Measurements from ENCODE around the gene EPS15. TPM values are rescaled to one million over a fixed set of nuclear protein-coding genes. Genes with fewer than 3 reads are reported as not detected.
"Not testable (repeated sequence)": the region's sequence is repeated elsewhere in the genome, so short reads cannot be mapped to it uniquely, and the experiment has no call there.

EPS15 gene
- total RNA-seq, 2 experiments from 2014 or later = 75.7 to 77.1 TPM

- Mint-ChIP-seq H3K27ac (no peak overlapping the region), H3K36me3 (peaks cover 32% of the 10 kb centered on the region), H3K9me3 (no peaks in the 10 kb centered on the region), H3K4me1 (peaks cover 3% of the 10 kb centered on the region), H3K27me3 (no peaks in the 10 kb centered on the region), H3K4me3 (no peak overlapping the region)
- ATAC-seq (ENCODE audit: low read depth) (no peak), DNase-seq (no peak)
- POLR2A ChIA-PET = no interaction called here
Measured at GRCh38 chr1:51463561-51463960, 55.5 kb downstream of the EPS15 start.

- H3K27me3 Mint-ChIP-seq; DNase-seq; H3K27ac Mint-ChIP-seq; POLR2A ChIA-PET; ATAC-seq (ENCODE audit: low read depth); H3K4me1 Mint-ChIP-seq; H3K4me3 Mint-ChIP-seq; H3K9me3 Mint-ChIP-seq: not testable (repeated sequence)
- H3K36me3 Mint-ChIP-seq = peaks cover 38% of the 10 kb centered on the region
Measured at GRCh38 chr1:51462289-51462688, 56.8 kb downstream of the EPS15 start.

- H3K27me3 Mint-ChIP-seq = no peaks in the 10 kb centered on the region
- no peaks in the 10 kb centered on the region for H3K9me3 Mint-ChIP-seq
- H3K4me3 Mint-ChIP-seq = no peak overlapping the region
- DNase-seq = no peak
- POLR2A ChIA-PET = no interaction called here
- H3K4me1 Mint-ChIP-seq = peaks cover 1% of the 10 kb centered on the region
- ATAC-seq (ENCODE audit: low read depth) = no peak
- H3K27ac Mint-ChIP-seq = no peak overlapping the region
- peaks cover 24% of the 10 kb centered on the region for H3K36me3 Mint-ChIP-seq
Measured at GRCh38 chr1:51454554-51454953, 64.5 kb downstream of the EPS15 start.

DNA sequence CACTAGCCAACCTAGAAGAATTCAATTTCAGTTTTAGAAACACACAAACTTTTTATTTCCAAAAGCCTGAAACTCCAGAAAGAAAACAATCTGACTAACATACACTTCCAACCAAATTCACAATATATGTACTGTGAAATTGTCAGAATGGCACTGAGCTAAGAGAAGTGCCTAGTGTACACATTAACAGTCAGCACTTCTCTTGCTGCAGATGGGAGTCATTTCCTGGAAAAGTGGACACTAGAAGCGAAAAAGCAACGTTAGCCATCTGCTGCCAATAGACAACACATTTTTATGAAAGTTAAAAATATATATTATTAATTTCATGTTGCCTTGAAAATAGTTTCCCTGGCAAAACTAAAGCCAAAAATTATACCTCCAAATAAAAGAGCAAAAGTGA, 66.1 kb downstream of the EPS15 start:
- Mint-ChIP-seq H3K4me3 (no peak overlapping the region), H3K27me3 (no peaks in the 10 kb centered on the region), H3K27ac (no peak overlapping the region), H3K36me3 (peaks cover 25% of the 10 kb centered on the region), H3K9me3 (no peaks in the 10 kb centered on the region), H3K4me1 (peaks cover 1% of the 10 kb centered on the region)
- POLR2A ChIA-PET = no interaction called here
- DNase-seq = no peak
- no peak for ATAC-seq (ENCODE audit: low read depth)

- H3K9me3 Mint-ChIP-seq; H3K4me1 Mint-ChIP-seq; H3K27ac Mint-ChIP-seq; POLR2A ChIA-PET; H3K4me3 Mint-ChIP-seq; ATAC-seq (ENCODE audit: low read depth); H3K27me3 Mint-ChIP-seq; DNase-seq: not testable (repeated sequence)
- H3K36me3 Mint-ChIP-seq = peaks cover 27% of the 10 kb centered on the region
Measured at GRCh38 chr1:51448844-51449454, 70.1 kb downstream of the EPS15 start.

GRCh38 chr1:51445351-51446090, 73.5 kb downstream of the EPS15 start:
- H3K4me1 Mint-ChIP-seq = peaks cover 10% of the 10 kb centered on the region
- H3K27me3 Mint-ChIP-seq = no peaks in the 10 kb centered on the region
- H3K36me3 Mint-ChIP-seq = peaks cover 35% of the 10 kb centered on the region
- POLR2A ChIA-PET = no interaction called here
- DNase-seq (no peak), ATAC-seq (ENCODE audit: low read depth) (no peak)
- no peak overlapping the region for H3K4me3 Mint-ChIP-seq
- H3K27ac Mint-ChIP-seq = no peak overlapping the region
- no peaks in the 10 kb centered on the region for H3K9me3 Mint-ChIP-seq

DNA sequence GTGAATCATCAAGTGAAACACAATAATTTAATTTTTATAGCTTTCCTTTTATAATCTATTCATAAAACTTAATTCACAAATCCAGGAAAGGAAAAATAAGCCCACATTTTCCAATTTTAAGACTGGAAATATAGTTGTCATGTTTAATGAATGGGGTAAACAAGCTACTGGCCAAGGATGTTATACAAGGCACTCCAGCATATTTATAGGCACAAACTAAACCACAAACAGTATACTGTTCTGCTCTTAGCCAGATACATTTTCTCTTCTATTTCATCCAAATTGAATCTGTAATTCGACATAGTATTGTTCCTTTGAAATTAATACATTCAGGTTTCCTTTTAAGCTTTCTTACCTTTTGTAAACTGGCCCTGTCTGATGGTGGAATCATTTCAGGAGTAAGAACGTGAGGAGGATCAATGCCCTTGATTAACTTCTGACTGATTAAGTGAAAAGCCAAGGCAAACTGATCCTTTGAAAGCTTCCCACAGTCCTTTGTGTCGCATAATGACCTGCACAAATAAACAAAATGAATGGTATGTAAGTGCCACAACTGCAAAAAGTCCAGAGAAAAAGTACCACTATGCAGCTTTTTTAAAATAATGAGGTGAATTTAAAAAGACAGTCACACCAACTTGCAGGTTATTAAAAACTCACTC, 74.4 kb downstream of the EPS15 start:
- no peaks in the 10 kb centered on the region for H3K27me3 Mint-ChIP-seq
- H3K4me1 Mint-ChIP-seq = peaks cover 11% of the 10 kb centered on the region
- H3K9me3 Mint-ChIP-seq = no peaks in the 10 kb centered on the region
- DNase-seq = no peak
- POLR2A ChIA-PET = no interaction called here
- ATAC-seq (ENCODE audit: low read depth) = no peak
- H3K36me3 Mint-ChIP-seq = peaks cover 39% of the 10 kb centered on the region
- H3K27ac Mint-ChIP-seq = no peak overlapping the region
- no peak overlapping the region for H3K4me3 Mint-ChIP-seq

- Mint-ChIP-seq H3K27ac (no peak overlapping the region), H3K4me3 (no peak overlapping the region), H3K27me3 (no peaks in the 10 kb centered on the region), H3K36me3 (peaks cover 40% of the 10 kb centered on the region), H3K4me1 (peaks cover 14% of the 10 kb centered on the region), H3K9me3 (no peaks in the 10 kb centered on the region)
- no peak for DNase-seq
- POLR2A ChIA-PET = no interaction called here
- ATAC-seq (ENCODE audit: low read depth) = no peak
Measured at GRCh38 chr1:51444096-51444495, 75.0 kb downstream of the EPS15 start.

GRCh38 chr1:51443555-51443954, 75.5 kb downstream of the EPS15 start:
- H3K4me1 Mint-ChIP-seq = peaks cover 19% of the 10 kb centered on the region
- no peak overlapping the region for H3K27ac Mint-ChIP-seq
- DNase-seq (no peak), ATAC-seq (ENCODE audit: low read depth) (no peak)
- H3K4me3 Mint-ChIP-seq = no peak overlapping the region
- peaks cover 40% of the 10 kb centered on the region for H3K36me3 Mint-ChIP-seq
- no peaks in the 10 kb centered on the region for H3K9me3 Mint-ChIP-seq
- no peaks in the 10 kb centered on the region for H3K27me3 Mint-ChIP-seq
- POLR2A ChIA-PET = no interaction called here

DNA sequence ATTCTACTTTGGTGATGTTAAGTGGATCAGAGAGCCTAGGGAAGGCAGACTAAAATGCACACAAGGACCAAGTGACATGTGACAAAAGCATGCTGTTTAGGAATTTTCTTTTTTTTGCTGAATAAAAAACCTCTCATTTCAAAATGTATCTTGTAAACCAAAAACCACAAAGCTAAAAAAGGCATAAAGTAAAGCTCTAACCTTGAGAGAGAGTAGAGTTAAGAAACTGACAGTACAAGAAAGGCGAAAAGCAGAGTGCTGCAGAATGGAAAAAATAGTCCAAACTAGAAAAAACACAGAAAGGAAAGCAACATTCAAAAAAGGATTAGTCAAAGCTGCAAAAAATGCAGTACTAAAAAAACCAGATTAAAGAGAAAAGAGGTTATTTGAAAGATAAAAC, 76.5 kb downstream of the EPS15 start:
- no peak overlapping the region for H3K4me3 Mint-ChIP-seq
- DNase-seq (no peak), ATAC-seq (ENCODE audit: low read depth) (no peak)
- POLR2A ChIA-PET = no interaction called here
- no peaks in the 10 kb centered on the region for H3K9me3 Mint-ChIP-seq
- peaks cover 37% of the 10 kb centered on the region for H3K36me3 Mint-ChIP-seq
- no peak overlapping the region for H3K27ac Mint-ChIP-seq
- H3K27me3 Mint-ChIP-seq = no peaks in the 10 kb centered on the region
- H3K4me1 Mint-ChIP-seq = peaks cover 20% of the 10 kb centered on the region

GRCh38 chr1:51442198-51442597, 76.9 kb downstream of the EPS15 start:
- H3K27ac Mint-ChIP-seq = no peak overlapping the region
- H3K9me3 Mint-ChIP-seq = no peaks in the 10 kb centered on the region
- DNase-seq = no peak
- no peak overlapping the region for H3K4me3 Mint-ChIP-seq
- peaks cover 20% of the 10 kb centered on the region for H3K4me1 Mint-ChIP-seq
- H3K27me3 Mint-ChIP-seq = no peaks in the 10 kb centered on the region
- POLR2A ChIA-PET = no interaction called here
- ATAC-seq (ENCODE audit: low read depth) = no peak
- peaks cover 34% of the 10 kb centered on the region for H3K36me3 Mint-ChIP-seq

- DNase-seq (no peak), ATAC-seq (ENCODE audit: low read depth) (no peak)
- H3K4me3 Mint-ChIP-seq = no peak overlapping the region
- peaks cover 38% of the 10 kb centered on the region for H3K36me3 Mint-ChIP-seq
- H3K4me1 Mint-ChIP-seq = peaks cover 18% of the 10 kb centered on the region
- no peak overlapping the region for H3K27ac Mint-ChIP-seq
- POLR2A ChIA-PET = no interaction called here
- no peaks in the 10 kb centered on the region for H3K27me3 Mint-ChIP-seq
- no peaks in the 10 kb centered on the region for H3K9me3 Mint-ChIP-seq
Measured at GRCh38 chr1:51439895-51440294, 79.2 kb downstream of the EPS15 start.

- Mint-ChIP-seq H3K36me3 (peaks cover 39% of the 10 kb centered on the region), H3K27me3 (no peaks in the 10 kb centered on the region), H3K9me3 (no peaks in the 10 kb centered on the region), H3K4me1 (peaks cover 20% of the 10 kb centered on the region), H3K27ac (peak overlapping the region; percentile 61), H3K4me3 (peak overlapping the region; percentile 12)
- ATAC-seq (ENCODE audit: low read depth) = no peak
- no peak for DNase-seq
- POLR2A ChIA-PET = no interaction called here
Measured at GRCh38 chr1:51439053-51439452, 80.0 kb downstream of the EPS15 start.

- H3K4me1 Mint-ChIP-seq = peaks cover 25% of the 10 kb centered on the region
- H3K27me3 Mint-ChIP-seq; H3K27ac Mint-ChIP-seq; DNase-seq; H3K9me3 Mint-ChIP-seq; POLR2A ChIA-PET; ATAC-seq (ENCODE audit: low read depth); H3K4me3 Mint-ChIP-seq: not testable (repeated sequence)
- H3K36me3 Mint-ChIP-seq = peaks cover 36% of the 10 kb centered on the region
Measured at GRCh38 chr1:51437391-51437790, 81.7 kb downstream of the EPS15 start.
